H7 (cell line): ENCODE data around the gene TIMM10B. TPM values are rescaled to one million over a fixed set of nuclear protein-coding genes. Genes with fewer than 3 reads are reported as not detected.

Experiments used
- DNase-seq: peaks from one replicate; pipeline ENCODE4 v3.0.0; 2012
- H3K27me3 ChIP-seq: 2 replicates; pipeline ENCODE4 v1.6.0; 2011; ENCODE audit warnings: mild to moderate bottlenecking, low read length; ENCODE audit not compliant: control insufficient read depth, insufficient read depth
- H3K36me3 ChIP-seq: replicated peaks from 2 replicates; pipeline ENCODE4 v1.5.1; 2011; ENCODE audit warnings: low read length; ENCODE audit not compliant: control insufficient read depth, insufficient read depth
- H3K4me3 ChIP-seq: 2 replicates; pipeline ENCODE4 v1.5.1; 2011; ENCODE audit warnings: low read depth, mild to moderate bottlenecking, control low read depth, low read length, moderate library complexity; ENCODE audit not compliant: insufficient read depth
- total RNA-seq: library from RNA; depleted of rRNA; stranded (reverse); fragments of >200 nt; shearing (Covaris generic); gene quantifications from 2 replicates; pipeline ENCODE4 v1.2.3, GENCODE V29; 2014

TIMM10B gene
- total RNA-seq, 1 experiment from 2014 or later, result 23.1 TPM

DNA sequence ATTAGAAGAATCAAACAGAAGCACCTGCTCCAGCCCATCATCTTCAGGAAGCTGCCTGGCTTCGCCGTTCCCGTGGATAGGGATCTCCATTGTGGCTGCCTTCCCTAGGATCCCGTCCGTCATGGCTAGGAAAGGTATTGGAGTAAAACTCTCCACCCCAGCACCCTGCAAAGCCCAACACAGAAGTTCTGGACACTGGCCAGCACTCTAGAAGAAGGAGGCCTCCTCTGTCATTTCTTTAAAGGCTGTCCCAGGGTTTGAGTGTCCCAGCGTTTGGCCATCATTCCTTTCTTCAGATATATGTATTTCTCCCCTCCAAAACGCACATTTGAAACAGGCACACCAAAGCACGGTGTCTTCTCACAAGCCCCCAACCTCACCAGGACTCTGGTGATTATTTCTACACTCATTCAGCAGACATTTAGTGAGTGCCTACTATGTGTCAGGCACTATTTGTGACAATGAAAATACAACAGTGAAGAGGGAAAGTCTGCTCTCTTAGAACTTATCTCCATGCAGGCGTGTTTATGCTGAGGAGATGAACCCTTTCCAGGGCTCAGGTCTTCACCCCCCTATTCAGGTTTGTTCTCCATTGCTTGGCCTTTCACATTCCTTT, 894 bp upstream of the TIMM10B start:
- H3K36me3 ChIP-seq, result peaks cover 36% of the 10 kb centered on the region

GRCh38 chr11:6481924-6482275, 599 bp downstream of the TIMM10B start:
- Histone ChIP-seq H3K36me3 (peaks cover 40% of the 10 kb centered on the region), H3K4me3 (peak overlapping the region; percentile 93), H3K27me3 (no peaks in the 10 kb centered on the region)
- no peak for DNase-seq

More for the DNA sequence above, 894 bp upstream of the TIMM10B start:
- Histone ChIP-seq H3K4me3 (peak overlapping the region; percentile 93), H3K27me3 (no peaks in the 10 kb centered on the region)
- DNase-seq, result no peak

DNA sequence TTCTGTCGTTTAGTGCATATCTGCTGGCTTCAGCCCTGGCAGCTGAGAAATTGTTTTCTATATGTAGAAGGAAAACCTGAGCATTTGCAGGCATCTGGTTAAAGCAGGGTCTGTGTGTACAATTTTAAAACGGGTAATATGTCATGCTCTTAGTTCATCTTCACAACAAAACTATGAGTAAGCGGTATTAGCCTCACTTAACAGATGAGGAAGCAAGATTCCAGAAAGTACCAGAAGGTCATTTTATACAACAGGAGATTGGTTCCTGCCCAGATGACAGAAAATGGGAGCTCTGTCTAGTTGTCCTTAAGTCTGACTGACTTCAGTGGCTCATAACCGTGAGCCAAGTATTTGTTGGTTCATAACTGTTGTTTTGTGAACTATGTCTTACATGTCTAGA, 1.1 kb downstream of the TIMM10B start:
- H3K27me3 ChIP-seq, result no peaks in the 10 kb centered on the region
- H3K36me3 ChIP-seq, result peaks cover 35% of the 10 kb centered on the region
- no peak overlapping the region for H3K4me3 ChIP-seq
- no peak for DNase-seq

GRCh38 chr11:6483015-6483414, 1.7 kb downstream of the TIMM10B start:
- Histone ChIP-seq H3K27me3 (no peaks in the 10 kb centered on the region), H3K36me3 (peaks cover 31% of the 10 kb centered on the region), H3K4me3 (no peak overlapping the region)
- no peak for DNase-seq

DNA sequence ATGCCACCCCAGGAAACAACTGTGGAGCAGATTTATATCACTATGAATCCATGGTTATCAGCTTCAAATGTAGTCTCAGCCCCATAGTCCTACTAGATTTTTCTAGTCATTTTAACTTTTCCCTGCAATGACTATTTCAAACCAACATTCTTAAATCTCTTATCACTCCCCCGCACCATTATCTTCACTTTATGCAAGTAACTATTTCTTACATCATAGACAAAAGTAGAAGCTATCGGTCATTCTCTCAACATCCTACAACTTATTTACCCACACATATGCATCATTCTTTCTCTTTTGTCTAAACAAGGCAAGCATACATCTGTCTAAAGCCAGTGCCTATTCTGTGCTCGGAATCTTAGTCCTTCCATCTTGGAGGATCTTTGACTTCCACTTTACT, 4.4 kb downstream of the TIMM10B start:
- Histone ChIP-seq H3K36me3 (peaks cover 20% of the 10 kb centered on the region), H3K27me3 (no peaks in the 10 kb centered on the region), H3K4me3 (no peak overlapping the region)
- no peak for DNase-seq

- Histone ChIP-seq H3K36me3 (peaks cover 20% of the 10 kb centered on the region), H3K4me3 (no peak overlapping the region), H3K27me3 (no peaks in the 10 kb centered on the region)
- no peak for DNase-seq
Measured at GRCh38 chr11:6486256-6486655, 5.0 kb downstream of the TIMM10B start.

GRCh38 chr11:6486938-6487337, 5.6 kb downstream of the TIMM10B start:
- Histone ChIP-seq H3K4me3 (no peak overlapping the region), H3K36me3 (peaks cover 20% of the 10 kb centered on the region), H3K27me3 (no peaks in the 10 kb centered on the region)
- no peak for DNase-seq

GRCh38 chr11:6488342-6488741, 7.0 kb downstream of the TIMM10B start:
- Histone ChIP-seq H3K27me3 (no peaks in the 10 kb centered on the region), H3K36me3 (peaks cover 13% of the 10 kb centered on the region), H3K4me3 (no peak overlapping the region)
- DNase-seq, result no peak

GRCh38 chr11:6488821-6489220, 7.5 kb downstream of the TIMM10B start:
- DNase-seq, result no peak
- Histone ChIP-seq H3K27me3 (no peaks in the 10 kb centered on the region), H3K36me3 (peaks cover 12% of the 10 kb centered on the region), H3K4me3 (no peak overlapping the region)

DNA sequence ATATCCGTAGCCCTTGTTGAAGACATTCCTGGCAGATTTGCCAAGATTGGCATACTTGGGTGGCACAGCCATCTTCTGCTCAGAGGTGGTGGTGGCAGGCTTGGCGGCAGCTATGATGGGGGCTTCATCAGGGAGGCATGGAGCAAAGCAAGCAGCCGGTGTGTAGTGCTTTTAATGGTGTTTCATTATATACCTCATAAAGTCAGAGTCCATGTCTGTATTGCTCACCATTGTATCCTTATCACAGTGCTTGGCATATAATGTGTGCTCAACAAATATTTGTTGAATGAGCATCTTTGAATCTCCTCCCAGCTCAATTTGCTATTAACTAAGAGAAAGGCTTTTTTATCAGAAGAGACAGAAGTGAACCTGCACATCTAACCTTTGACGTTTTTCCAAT, 8.0 kb downstream of the TIMM10B start:
- DNase-seq, result no peak
- H3K4me3 ChIP-seq, result no peak overlapping the region
- H3K36me3 ChIP-seq, result peaks cover 11% of the 10 kb centered on the region
- no peaks in the 10 kb centered on the region for H3K27me3 ChIP-seq

DNA sequence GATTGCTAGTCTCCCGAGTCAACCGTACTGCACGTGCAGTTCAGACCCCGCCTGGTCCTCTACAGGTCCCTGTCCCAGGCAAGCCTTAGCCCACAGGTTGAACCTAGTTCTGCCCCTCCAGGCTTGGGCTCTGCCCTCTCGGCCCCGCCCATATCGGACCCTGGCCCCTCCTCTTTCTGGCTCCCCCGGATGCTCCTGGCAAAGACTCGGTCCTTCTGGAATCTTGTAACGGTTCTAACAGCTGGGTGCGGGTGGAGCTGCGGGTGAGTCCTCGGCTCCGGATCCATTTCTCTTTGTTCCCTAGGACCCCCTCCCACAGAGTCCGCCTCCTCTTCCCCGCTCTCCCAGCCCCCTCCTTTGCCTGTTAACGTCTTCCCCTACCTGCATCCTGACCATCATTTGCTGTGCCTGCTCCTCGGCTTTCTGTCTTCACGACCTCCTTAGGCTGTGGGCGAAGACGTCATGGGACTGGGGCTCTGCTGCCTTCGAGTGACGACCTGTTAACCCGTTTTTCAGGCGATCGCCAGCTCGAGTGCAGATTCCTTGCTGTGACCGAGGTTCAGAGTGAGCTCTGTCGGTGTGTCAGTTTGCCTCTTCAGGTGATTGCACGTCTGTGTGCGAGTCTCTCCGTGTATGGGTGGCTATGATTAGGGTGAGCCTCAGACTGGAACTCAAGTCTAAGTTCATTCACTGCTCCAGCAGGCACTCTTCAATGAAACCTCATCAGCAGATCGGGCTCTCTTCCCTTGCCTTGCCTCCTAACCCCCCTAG, 16.0 kb downstream of the TIMM10B start, which contains the start of gene DNHD1:
Gene DNHD1, plus strand, starts transcription at position 212 of the 771 bp plus-strand sequence. CDS start 936 bp downstream, outside the sequence.
- DNase-seq, result peak; percentile 89
- peaks cover 7% of the 10 kb centered on the region for H3K36me3 ChIP-seq
- H3K4me3 ChIP-seq, result no peak within 1 kb of the TSS
- H3K27me3 ChIP-seq, result no peaks in the 10 kb centered on the region

- no peaks in the 10 kb centered on the region for H3K27me3 ChIP-seq
- DNase-seq, result no peak
- peaks cover 8% of the 10 kb centered on the region for H3K36me3 ChIP-seq
- no peak overlapping the region for H3K4me3 ChIP-seq
Measured at GRCh38 chr11:6498121-6498520, 16.8 kb downstream of the TIMM10B start.

DNA sequence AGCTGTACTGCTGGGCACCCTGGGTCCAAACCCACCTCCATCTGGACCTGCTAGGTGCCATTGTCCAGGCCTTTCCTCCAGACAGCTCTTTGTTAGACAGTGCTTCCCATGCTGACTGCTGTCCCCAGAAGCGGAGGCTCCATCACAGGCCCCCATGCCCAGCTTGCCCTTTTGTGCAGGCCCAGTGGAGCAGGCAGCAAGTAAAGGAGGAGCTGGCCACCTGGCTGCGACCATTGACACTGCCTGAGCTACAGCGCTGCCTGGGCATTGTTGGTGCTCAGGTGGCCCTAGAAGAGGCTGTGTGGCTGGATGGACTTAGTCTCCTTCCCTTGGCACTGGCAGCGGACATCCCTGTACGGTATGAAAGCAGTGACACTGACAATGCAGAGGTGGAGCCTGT, 17.2 kb downstream of the TIMM10B start:
- H3K36me3 ChIP-seq, result peaks cover 8% of the 10 kb centered on the region
- no peaks in the 10 kb centered on the region for H3K27me3 ChIP-seq
- DNase-seq, result no peak
- no peak overlapping the region for H3K4me3 ChIP-seq

- H3K4me3 ChIP-seq, result no peak overlapping the region
- H3K36me3 ChIP-seq, result peaks cover 6% of the 10 kb centered on the region
- DNase-seq, result no peak
- no peaks in the 10 kb centered on the region for H3K27me3 ChIP-seq
Measured at GRCh38 chr11:6502382-6502781, 21.1 kb downstream of the TIMM10B start.

- Histone ChIP-seq H3K4me3 (no peak overlapping the region), H3K27me3 (no peaks in the 10 kb centered on the region)
- DNase-seq, result no peak
Measured at GRCh38 chr11:6504166-6504565, 22.9 kb downstream of the TIMM10B start.

More at GRCh38 chr11:6504166-6504565, 22.9 kb downstream of the TIMM10B start:
- H3K36me3 ChIP-seq, result peaks cover 4% of the 10 kb centered on the region
